ENCODE data around the gene LRP10.
A peak's percentile ranks its signal among the peaks of the same experiment; 100 is the strongest.
"Not testable (repeated sequence)": the region's sequence is repeated elsewhere in the genome, so short reads cannot be mapped to it uniquely, and the experiment has no call there.

LRP10 gene

GRCh38 chr14:22843123-22843925 is 28.2 kb upstream of the LRP10 start:
- DNase-seq = no peak

GRCh38 chr14:22844221-22845102 is 27.1 kb upstream of the LRP10 start:
- no peak for DNase-seq

GRCh38 chr14:22845103-22845394 is 26.5 kb upstream of the LRP10 start:
- no peak for DNase-seq

GRCh38 chr14:22845821-22846625 is 25.5 kb upstream of the LRP10 start:
- no peak for DNase-seq

- no peak for DNase-seq
Measured at GRCh38 chr14:22846811-22847307, 24.7 kb upstream of the LRP10 start.

GRCh38 chr14:22847661-22848341 is 23.7 kb upstream of the LRP10 start:
- peak; percentile 66 to 87 (median 81) for DNase-seq

GRCh38 chr14:22848351-22849164 is 23.0 kb upstream of the LRP10 start:
- DNase-seq = peak in 3 of 4 experiments; percentile 64 to 72 (median 68)

- no peak for DNase-seq
Measured at GRCh38 chr14:22849212-22849819, 22.2 kb upstream of the LRP10 start.

- peak; percentile 71 to 91 (median 79) for DNase-seq
Measured at GRCh38 chr14:22850944-22851764, 20.4 kb upstream of the LRP10 start.

GRCh38 chr14:22852178-22852577 is 19.4 kb upstream of the LRP10 start:
- DNase-seq = not testable (repeated sequence)

- no peak for DNase-seq
Measured at GRCh38 chr14:22852599-22852939, 19.0 kb upstream of the LRP10 start.

- DNase-seq = peak; percentile 87 to 95 (median 92)
Measured at GRCh38 chr14:22852940-22853767, 18.4 kb upstream of the LRP10 start.

- not testable (repeated sequence) for DNase-seq
Measured at GRCh38 chr14:22854296-22854695, 17.2 kb upstream of the LRP10 start.

- no peak for DNase-seq
Measured at GRCh38 chr14:22854963-22855724, 16.4 kb upstream of the LRP10 start.

- DNase-seq = no peak
Measured at GRCh38 chr14:22856428-22856827, 15.1 kb upstream of the LRP10 start.

GRCh38 chr14:22860377-22860776 is 11.2 kb upstream of the LRP10 start:
- not testable (repeated sequence) for DNase-seq

GRCh38 chr14:22861651-22862050 is 9.9 kb upstream of the LRP10 start:
- DNase-seq = no peak

GRCh38 chr14:22864979-22865378 is 6.6 kb upstream of the LRP10 start:
- no peak for DNase-seq
